ENCODE results near the gene DSTYK.

DSTYK gene, protein sequence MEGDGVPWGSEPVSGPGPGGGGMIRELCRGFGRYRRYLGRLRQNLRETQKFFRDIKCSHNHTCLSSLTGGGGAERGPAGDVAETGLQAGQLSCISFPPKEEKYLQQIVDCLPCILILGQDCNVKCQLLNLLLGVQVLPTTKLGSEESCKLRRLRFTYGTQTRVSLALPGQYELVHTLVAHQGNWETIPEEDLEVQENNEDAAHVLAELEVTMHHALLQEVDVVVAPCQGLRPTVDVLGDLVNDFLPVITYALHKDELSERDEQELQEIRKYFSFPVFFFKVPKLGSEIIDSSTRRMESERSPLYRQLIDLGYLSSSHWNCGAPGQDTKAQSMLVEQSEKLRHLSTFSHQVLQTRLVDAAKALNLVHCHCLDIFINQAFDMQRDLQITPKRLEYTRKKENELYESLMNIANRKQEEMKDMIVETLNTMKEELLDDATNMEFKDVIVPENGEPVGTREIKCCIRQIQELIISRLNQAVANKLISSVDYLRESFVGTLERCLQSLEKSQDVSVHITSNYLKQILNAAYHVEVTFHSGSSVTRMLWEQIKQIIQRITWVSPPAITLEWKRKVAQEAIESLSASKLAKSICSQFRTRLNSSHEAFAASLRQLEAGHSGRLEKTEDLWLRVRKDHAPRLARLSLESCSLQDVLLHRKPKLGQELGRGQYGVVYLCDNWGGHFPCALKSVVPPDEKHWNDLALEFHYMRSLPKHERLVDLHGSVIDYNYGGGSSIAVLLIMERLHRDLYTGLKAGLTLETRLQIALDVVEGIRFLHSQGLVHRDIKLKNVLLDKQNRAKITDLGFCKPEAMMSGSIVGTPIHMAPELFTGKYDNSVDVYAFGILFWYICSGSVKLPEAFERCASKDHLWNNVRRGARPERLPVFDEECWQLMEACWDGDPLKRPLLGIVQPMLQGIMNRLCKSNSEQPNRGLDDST

GRCh38 chr1:205211169-205211838 lies at the start of gene DSTYK:
Gene DSTYK (minus strand): TSS chr1:205211702. CDS start chr1:205211535, 167 bp downstream.
- peak; percentile 93 for DNase-seq

DNA sequence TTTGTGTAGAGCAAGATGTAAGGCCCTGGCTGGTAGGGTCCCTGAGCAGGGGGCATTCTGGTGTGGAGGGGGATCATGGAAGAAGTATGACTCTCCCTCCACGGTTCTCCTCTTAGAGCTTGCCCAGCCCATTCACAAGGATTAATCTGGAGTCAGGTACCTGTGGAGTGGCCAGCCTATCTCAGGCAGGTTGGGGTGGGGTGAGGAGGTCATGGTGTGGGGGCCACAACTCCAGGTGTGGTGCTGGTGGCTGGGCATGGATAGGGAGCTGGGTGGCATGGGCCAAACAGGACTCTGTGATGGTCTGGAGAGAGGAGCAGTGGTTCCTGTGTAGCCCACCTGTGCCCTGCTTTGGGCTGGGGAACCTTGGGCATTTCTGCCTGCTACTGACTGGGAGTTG lies 48.5 kb upstream of the DSTYK start:
- DNase-seq: no peak

DNA sequence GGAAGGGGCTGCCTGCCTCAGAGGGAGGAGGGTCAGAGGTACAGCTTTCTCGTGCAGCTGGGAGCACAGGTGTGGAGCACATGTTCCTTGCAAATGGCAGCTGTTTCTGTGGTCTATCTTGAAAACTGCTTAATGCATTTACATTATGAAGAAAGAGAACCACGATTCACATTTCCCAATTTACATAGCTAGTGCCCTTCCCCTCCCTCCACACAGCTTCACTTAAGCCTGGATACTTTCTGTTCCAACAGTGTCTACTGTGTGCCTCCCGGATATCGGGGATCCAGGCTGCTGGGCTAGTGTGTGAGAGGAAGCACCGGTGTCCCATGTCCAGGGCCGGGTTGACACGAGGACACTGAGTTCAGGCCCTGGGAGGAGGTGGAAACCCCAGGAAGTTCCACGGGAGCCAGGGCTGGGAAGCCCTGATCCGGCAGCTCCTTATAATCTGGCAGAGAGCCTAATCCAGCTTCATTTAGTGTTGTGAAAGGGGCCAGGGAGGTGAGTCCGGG lies 47.9 kb upstream of the DSTYK start:
- DNase-seq: no peak

- no peak for DNase-seq
Observed at GRCh38 chr1:205258719-205259118, 47.2 kb upstream of the DSTYK start.

GRCh38 chr1:205258261-205258691 lies 46.8 kb upstream of the DSTYK start:
- DNase-seq: no peak

GRCh38 chr1:205257735-205258134 lies 46.2 kb upstream of the DSTYK start:
- DNase-seq: no peak

DNA sequence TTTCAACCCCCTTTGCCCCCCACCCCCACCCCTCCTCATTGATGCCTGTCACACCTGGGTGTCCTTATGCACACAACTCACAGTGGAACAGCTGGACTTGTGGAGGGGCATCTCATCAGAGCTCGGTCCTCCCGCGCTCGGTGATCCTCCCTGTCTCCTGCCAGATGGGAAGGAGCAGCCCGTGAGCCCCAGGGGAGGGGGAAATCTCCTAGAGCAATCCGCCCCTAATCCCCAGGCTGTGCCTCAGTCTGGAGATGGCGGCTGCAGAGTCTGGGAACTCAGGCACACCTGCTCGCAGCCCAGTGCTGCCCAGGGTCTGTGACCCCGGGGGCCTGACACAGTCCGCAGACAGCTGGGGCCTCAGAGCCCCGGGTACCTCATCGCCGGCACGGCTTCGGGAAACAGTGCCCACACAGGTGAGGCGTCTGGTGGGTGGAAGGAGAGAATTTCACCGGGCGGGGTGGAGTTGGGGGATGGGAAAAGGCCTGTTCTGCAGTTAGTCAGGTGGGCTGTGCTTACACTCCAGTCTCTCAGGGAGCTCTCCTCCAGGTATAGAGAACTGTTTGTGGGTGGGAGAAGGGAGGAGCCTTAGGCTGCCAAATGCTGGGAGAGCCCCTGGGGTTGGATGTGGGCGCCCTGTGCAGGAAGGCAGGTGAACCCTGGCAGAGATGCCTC lies 45.6 kb upstream of the DSTYK start:
- no peak for DNase-seq

GRCh38 chr1:205255941-205256780 lies 44.7 kb upstream of the DSTYK start:
- DNase-seq: peak; percentile 89

GRCh38 chr1:205251576-205251975 lies 40.1 kb upstream of the DSTYK start:
- no peak for DNase-seq

GRCh38 chr1:205250699-205251098 lies 39.2 kb upstream of the DSTYK start:
- no peak for DNase-seq

DNA sequence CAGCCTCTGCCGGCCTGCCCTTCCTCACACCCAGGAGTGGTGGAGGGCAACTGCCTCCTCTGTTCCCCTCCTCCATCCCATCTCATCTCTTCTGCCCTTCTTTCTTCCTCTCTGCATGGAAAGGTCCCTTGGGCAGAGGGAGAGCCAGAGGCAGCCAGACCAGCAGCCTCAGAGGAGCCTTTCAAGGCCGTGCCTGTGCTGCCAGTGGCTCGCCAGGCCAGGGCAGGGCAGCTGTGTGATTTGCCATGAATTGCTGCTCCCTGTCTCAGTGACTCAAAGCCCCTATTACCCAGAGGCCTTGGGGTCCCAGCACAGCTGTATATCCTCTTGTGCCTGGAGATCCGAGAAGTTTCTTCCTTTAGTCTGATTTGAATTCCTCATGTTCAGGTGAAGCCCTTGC lies 38.1 kb upstream of the DSTYK start:
- no peak for DNase-seq

DNA sequence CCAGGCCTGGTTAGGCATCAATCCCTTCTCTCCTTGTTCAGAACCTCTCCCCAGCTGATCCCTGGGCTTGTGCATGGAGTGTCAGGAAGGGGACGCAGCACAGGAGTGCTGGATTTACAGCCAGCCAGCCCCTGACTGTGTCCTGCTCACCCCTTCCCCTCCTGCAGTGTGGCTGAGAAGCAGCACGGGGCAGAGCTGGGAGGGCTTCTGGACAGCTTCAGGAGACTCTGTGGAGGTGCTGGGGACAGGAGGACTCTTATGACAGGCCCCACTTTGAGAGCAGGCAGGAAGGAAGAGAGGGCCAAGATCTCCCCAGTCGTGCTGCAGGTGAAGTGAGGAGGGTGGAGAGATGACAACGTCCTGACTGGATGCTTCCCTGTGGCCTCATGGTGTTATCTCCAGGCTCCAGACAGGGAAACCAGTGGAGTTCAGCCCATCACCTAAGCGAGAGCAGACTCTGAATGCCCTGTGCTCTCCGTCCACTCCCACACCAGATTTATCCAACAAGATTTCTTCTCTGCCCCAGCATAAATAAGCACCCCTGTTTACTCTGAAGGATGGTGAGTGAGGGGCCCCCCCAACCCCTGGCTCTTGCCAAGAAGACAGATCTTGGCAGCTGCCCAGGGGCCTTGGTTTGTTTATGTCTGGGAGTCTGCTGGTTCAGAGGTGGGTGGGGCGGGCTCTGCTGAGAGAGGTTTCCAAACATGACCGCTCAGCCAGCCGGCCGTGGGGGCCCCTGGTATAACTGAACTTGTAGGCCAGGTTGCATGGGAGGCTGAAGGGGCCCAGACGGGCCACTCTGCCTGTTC lies 37.5 kb upstream of the DSTYK start:
- no peak for DNase-seq

DNA sequence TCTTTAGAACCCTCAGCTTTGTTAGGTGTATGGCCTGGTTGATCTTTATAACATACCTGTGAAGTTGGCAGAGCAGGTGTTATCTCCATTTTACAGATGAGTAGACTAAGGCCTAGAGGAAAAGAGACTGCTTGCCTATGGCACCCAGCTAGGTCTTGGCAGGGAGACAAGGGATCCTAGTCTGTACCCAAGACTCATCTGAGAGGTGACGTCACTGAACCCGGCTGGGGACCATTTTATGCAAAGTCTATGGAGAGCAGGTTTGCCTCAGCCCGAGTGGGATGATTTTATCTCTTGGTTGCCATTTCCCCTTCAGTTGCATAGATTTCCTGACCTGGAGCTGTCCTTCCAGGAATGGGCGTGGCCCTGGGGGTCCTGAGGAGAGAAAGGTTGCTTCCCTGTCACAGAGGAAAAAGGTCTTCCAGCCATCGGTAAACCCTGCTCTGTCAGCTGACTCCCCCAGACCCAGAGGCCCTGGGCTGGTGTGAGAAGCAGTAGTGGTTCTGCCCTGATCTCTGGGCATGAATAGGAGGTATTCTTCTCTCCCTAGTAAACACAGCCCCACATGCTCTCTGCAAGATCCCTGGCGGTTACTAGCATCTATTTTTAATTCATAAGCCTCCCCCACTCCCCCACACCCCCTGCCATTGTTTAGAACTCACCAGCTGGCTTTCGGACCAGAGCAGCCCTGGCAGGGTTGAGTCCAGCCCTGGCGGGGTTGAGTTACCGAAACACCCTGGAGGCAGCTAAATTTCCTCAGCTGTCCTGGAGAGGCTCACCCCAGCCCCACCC lies 35.8 kb upstream of the DSTYK start:
- no peak for DNase-seq

GRCh38 chr1:205246351-205247119 lies 35.0 kb upstream of the DSTYK start:
- DNase-seq: no peak

DNA sequence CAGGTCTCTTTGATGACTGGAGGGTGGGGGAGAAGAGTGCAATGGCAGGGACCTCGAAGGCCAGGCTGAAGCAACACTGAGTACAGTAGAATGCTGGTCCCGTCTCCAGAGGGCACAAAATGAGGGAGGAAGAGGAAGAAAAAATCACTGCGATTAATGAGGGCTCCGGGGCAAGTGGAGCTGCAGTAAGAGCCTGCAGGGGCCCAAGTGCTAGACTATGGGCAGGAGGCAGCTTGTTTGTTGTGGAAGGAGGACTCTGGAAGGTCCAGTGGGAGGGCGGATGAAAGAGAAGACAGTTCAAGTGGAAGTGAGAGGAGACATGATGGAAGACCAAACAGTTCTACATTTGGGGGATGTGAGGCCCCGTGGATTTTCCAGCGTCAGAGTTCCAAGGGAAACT lies 33.6 kb upstream of the DSTYK start:
- no peak for DNase-seq

- DNase-seq: no peak
Observed at GRCh38 chr1:205244384-205244783, 32.9 kb upstream of the DSTYK start.

DNA sequence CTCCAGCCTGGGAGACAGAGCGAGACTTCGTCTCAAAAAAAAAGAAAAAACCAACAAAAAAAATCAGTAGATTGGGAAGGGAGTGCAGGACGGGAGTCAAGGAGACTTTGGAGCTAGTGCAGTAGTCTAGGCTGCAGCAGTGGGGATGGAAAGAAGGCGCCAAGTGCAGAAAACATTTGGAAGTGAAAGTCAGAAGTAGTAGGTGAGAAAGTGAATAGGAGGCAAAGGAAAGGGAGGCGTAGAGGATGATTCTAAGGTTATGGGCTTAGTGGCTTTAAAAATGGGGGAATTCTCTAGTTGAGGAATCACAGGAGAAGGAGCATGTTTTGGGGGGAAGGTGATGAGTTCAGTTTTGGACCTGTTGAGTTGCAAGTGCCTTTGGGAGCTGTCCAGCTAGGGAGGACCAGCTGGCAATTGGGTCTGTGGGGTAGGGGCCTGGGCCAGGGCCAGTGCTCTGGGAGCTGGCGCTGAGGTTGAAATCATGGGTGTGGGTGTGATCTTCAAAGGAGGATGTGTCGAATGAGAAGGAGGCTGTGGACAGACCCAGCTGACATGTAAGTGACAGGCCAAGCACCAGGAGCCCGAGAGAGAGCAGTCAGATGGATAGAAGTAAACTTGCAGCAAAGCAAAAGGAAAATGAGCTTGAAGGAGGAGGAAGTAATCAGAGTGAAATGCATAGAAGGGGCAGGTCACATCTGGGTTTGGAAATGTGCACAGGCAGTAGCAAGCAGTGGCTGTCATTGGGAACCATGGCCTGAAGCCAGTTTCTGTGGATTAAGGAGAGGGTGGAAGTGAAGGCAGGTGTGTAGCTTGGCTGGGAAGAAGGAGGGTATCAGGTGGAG lies 32.1 kb upstream of the DSTYK start:
- DNase-seq: no peak
